ENCODE results near the gene C16orf82. TPM values are rescaled to one million over a fixed set of nuclear protein-coding genes. Genes with fewer than 3 reads are reported as not detected.

Gene C16orf82
- total and polyA plus RNA-seq, 9 of the 15 experiments (the other 6 are each of a cell fraction or from before 2014, with no cell fraction given): not detected

DNA sequence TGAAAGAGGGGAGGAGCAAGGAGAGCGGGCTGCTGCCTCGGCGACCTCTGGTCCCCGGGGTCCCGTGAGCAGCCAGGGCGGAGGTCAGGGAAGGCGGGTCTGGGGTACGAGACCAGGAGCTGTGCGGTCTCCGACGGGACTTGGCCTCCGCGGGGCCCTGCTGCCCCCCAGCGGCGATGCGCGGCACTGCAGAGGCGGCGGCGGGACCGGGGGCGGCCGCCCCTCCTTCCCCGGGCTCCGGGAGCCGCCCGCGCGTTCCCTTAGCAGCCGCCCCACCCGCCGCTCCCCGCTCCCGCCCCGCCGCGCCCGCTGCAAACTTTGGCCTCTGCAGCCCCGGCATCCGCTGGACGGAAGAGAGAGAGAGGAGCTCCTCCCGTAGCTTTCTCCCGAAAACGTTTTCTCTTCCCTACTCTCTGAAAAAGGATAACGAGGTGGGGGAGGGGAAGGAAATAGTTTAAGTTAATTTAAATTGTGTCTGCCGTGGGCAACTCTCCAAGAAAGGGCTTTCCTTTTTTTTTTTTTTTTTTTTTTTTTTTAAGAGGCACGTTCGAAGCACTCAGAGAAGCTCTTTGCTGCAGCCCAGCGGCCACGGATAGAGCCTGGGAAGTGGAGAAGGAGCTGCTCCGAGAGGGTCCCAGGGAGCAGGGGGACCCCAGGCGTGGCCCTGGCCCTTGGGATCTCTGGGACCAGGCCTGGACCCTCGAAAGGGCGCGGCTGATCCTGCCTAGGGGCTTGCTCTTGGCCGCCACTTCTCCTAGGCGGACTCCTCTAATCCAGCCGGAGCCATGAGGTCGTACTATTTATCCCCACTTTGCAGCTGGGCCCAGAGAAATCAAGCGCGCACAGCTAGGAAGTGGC lies 43.2 kb downstream of the C16orf82 start (continued):
- TF ChIP-seq SP1 (CRISPR knock-in tag; IDR thresholded peaks at IDR 0.05) (no peak), KDM1A (IDR thresholded peaks at IDR 0.05) (no peak), JUN (IDR thresholded peaks at IDR 0.05; ENCODE audit: borderline replicate concordance, low read depth, low read length) (no peak), JUN (CRISPR knock-in tag; IDR thresholded peaks at IDR 0.05; ENCODE audit: borderline replicate concordance) (no peak), STAT5B (CRISPR knock-in tag; IDR thresholded peaks at IDR 0.05) (no peak), ARNT (IDR thresholded peaks at IDR 0.05) (no peak), ZNF764 (CRISPR knock-in tag; IDR thresholded peaks at IDR 0.05; ENCODE audit: low read depth) (no peak), SMARCA5 (IDR thresholded peaks at IDR 0.05) (no peak), YBX1 (IDR thresholded peaks at IDR 0.05) (no peak), NFYB (IDR thresholded peaks at IDR 0.05; ENCODE audit: extremely low read depth, insufficient read length) (no peak), YY1 (IDR thresholded peaks at IDR 0.05; ENCODE audit: borderline replicate concordance in 1 of 3, control insufficient read depth in 1 of 3, extremely low read depth in 1 of 3, insufficient read depth in 3 of 3, insufficient read length in 1 of 3, insufficient replicate concordance in 2 of 3, low read depth in 1 of 3, low read length in 2 of 3) (peak in 1 of 3 experiments; percentile 14), HMG20A (CRISPR knock-in tag; conservative IDR thresholded peaks at IDR 0.05) (no peak), RAD21 (CRISPR knock-in tag; conservative IDR thresholded peaks at IDR 0.05 in 1 of 2, IDR thresholded peaks at IDR 0.05 in 1 of 2) (peak; percentile 69 to 84), ZNF282 (CRISPR knock-in tag; IDR thresholded peaks at IDR 0.05) (no peak)
- TF ChIP-seq, protein P1, sequence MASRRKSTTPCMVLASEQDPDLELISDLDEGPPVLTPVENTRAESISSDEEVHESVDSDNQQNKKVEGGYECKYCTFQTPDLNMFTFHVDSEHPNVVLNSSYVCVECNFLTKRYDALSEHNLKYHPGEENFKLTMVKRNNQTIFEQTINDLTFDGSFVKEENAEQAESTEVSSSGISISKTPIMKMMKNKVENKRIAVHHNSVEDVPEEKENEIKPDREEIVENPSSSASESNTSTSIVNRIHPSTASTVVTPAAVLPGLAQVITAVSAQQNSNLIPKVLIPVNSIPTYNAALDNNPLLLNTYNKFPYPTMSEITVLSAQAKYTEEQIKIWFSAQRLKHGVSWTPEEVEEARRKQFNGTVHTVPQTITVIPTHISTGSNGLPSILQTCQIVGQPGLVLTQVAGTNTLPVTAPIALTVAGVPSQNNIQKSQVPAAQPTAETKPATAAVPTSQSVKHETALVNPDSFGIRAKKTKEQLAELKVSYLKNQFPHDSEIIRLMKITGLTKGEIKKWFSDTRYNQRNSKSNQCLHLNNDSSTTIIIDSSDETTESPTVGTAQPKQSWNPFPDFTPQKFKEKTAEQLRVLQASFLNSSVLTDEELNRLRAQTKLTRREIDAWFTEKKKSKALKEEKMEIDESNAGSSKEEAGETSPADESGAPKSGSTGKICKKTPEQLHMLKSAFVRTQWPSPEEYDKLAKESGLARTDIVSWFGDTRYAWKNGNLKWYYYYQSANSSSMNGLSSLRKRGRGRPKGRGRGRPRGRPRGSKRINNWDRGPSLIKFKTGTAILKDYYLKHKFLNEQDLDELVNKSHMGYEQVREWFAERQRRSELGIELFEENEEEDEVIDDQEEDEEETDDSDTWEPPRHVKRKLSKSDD (conservative IDR thresholded peaks at IDR 0.05; ENCODE audit: low read length): no peak
- TF ChIP-seq, protein P2, sequence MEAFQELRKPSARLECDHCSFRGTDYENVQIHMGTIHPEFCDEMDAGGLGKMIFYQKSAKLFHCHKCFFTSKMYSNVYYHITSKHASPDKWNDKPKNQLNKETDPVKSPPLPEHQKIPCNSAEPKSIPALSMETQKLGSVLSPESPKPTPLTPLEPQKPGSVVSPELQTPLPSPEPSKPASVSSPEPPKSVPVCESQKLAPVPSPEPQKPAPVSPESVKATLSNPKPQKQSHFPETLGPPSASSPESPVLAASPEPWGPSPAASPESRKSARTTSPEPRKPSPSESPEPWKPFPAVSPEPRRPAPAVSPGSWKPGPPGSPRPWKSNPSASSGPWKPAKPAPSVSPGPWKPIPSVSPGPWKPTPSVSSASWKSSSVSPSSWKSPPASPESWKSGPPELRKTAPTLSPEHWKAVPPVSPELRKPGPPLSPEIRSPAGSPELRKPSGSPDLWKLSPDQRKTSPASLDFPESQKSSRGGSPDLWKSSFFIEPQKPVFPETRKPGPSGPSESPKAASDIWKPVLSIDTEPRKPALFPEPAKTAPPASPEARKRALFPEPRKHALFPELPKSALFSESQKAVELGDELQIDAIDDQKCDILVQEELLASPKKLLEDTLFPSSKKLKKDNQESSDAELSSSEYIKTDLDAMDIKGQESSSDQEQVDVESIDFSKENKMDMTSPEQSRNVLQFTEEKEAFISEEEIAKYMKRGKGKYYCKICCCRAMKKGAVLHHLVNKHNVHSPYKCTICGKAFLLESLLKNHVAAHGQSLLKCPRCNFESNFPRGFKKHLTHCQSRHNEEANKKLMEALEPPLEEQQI (IDR thresholded peaks at IDR 0.05): no peak
- TF ChIP-seq, protein P3, sequence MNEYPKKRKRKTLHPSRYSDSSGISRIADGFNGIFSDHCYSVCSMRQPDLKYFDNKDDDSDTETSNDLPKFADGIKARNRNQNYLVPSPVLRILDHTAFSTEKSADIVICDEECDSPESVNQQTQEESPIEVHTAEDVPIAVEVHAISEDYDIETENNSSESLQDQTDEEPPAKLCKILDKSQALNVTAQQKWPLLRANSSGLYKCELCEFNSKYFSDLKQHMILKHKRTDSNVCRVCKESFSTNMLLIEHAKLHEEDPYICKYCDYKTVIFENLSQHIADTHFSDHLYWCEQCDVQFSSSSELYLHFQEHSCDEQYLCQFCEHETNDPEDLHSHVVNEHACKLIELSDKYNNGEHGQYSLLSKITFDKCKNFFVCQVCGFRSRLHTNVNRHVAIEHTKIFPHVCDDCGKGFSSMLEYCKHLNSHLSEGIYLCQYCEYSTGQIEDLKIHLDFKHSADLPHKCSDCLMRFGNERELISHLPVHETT (CRISPR knock-in tag; conservative IDR thresholded peaks at IDR 0.05 in 1 of 2, IDR thresholded peaks at IDR 0.05 in 1 of 2): peak in 1 of 2 experiments; percentile 48; a peak in 1 of 4 replicates
- TF ChIP-seq, protein P4, sequence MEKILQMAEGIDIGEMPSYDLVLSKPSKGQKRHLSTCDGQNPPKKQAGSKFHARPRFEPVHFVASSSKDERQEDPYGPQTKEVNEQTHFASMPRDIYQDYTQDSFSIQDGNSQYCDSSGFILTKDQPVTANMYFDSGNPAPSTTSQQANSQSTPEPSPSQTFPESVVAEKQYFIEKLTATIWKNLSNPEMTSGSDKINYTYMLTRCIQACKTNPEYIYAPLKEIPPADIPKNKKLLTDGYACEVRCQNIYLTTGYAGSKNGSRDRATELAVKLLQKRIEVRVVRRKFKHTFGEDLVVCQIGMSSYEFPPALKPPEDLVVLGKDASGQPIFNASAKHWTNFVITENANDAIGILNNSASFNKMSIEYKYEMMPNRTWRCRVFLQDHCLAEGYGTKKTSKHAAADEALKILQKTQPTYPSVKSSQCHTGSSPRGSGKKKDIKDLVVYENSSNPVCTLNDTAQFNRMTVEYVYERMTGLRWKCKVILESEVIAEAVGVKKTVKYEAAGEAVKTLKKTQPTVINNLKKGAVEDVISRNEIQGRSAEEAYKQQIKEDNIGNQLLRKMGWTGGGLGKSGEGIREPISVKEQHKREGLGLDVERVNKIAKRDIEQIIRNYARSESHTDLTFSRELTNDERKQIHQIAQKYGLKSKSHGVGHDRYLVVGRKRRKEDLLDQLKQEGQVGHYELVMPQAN (IDR thresholded peaks at IDR 0.05; ENCODE audit: borderline replicate concordance): no peak
